ENCODE measurements around the gene CCDC127.
"Not testable (repeated sequence)": the region's sequence is repeated elsewhere in the genome, so short reads cannot be mapped to it uniquely, and the experiment has no call there.

DNA sequence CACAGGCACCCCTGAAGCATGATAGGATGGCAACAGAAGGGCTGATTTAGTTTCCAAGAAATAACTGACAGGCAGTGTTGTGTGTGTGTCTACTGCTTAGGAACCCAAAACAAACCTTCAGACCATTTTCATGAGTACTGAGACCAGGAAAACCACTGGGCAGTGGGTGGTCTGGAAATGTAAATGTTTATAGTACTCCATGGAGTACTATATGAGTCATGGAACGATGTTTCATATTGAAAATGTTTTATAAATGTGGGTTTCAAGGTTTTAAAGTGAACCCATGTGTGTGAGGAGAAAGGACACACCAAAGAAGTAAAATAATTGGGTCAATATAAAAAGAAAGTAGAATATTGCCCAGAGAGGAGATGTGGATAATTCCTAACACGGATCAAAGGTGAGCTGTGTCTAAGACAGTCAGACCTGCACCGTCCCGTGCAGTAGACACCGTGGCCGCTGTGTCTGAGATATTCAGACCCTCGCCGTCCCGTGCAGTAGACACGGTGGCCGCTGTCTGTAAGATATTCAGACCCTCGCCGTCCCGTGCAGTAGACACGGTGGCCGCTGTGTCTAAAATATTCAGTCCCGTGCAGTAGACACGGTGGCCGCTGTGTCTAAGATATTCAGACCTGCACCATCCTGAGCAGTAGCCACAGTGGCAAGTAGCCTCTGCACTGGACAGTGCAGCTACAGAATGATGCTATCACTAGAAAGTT, 48.5 kb upstream of the CCDC127 start:
- TF ChIP-seq, protein P1, sequence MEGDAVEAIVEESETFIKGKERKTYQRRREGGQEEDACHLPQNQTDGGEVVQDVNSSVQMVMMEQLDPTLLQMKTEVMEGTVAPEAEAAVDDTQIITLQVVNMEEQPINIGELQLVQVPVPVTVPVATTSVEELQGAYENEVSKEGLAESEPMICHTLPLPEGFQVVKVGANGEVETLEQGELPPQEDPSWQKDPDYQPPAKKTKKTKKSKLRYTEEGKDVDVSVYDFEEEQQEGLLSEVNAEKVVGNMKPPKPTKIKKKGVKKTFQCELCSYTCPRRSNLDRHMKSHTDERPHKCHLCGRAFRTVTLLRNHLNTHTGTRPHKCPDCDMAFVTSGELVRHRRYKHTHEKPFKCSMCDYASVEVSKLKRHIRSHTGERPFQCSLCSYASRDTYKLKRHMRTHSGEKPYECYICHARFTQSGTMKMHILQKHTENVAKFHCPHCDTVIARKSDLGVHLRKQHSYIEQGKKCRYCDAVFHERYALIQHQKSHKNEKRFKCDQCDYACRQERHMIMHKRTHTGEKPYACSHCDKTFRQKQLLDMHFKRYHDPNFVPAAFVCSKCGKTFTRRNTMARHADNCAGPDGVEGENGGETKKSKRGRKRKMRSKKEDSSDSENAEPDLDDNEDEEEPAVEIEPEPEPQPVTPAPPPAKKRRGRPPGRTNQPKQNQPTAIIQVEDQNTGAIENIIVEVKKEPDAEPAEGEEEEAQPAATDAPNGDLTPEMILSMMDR (IDR thresholded peaks at IDR 0.05) = not testable (repeated sequence)
- TF ChIP-seq POLR2A (IDR thresholded peaks at IDR 0.05) = not testable (repeated sequence)

Measured in Peyer's patch (tissue), 4 donors.